Measurements from ENCODE around the gene ACAA1.

ACAA1 gene

DNA sequence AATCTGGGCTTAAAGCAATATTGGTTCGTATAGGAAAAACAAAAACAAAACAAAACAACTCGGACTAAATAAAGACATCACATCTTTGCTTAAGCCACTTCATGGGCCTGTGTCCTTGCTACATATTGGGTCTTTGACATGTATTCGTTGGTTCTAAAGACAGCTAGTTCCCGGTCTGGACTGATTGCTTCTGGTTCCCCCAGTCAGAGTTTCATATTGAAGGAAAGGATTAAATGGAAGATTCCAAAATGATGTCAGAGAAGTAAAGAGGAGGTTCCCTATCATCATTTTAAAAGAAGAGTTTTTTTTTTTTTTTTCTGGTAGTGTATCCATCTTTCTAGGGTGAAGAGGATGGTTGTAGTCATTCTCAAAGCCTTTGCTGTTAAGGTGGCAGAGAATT lies 30.7 kb upstream of the ACAA1 start:
- no peak for TF ChIP-seq CTCF (IDR thresholded peaks at IDR 0.05)

- TF ChIP-seq CTCF (IDR thresholded peaks at IDR 0.05) = no peak
Measured at GRCh38 chr3:38165722-38166387, 28.9 kb upstream of the ACAA1 start.

- TF ChIP-seq CTCF (IDR thresholded peaks at IDR 0.05) = no peak
Measured at GRCh38 chr3:38164952-38165721, 28.2 kb upstream of the ACAA1 start, which contains the start of gene OXSR1. Gene OXSR1, plus strand, starts transcription at chr3:38165537. Its CDS starts 340 bp downstream, at chr3:38165877.

DNA sequence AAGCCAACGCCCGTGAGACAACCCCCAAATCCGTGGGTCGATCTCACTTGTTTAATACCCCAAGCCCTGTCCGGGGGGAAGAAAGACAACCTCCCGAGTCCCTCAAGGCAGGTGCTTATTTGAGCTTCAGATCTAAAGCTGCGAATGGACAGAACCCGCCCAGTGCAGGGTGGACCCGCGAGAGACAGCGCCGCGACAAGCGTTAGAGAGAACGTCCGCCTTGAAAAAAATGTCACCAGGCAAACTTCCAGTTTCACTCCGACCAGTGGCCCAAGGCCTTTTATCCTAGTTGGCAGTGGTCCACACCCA lies 27.7 kb upstream of the ACAA1 start:
- TF ChIP-seq CTCF (IDR thresholded peaks at IDR 0.05) = no peak

GRCh38 chr3:38163841-38164642 lies 27.1 kb upstream of the ACAA1 start:
- TF ChIP-seq CTCF (IDR thresholded peaks at IDR 0.05) = no peak

GRCh38 chr3:38163117-38163840 lies 26.4 kb upstream of the ACAA1 start:
- TF ChIP-seq CTCF (IDR thresholded peaks at IDR 0.05) = no peak

- no peak for TF ChIP-seq CTCF (IDR thresholded peaks at IDR 0.05)
Measured at GRCh38 chr3:38158472-38158871, 21.5 kb upstream of the ACAA1 start.
